H1 (cell line): ENCODE data around the gene UPF1. TPM values are rescaled to one million over a fixed set of nuclear protein-coding genes. Genes with fewer than 3 reads are reported as not detected.

Experiments
- EP300 ChIP-seq, 2 experiments: IDR thresholded peaks; 1 replicate in 1 of 2; 2 replicates in 1 of 2; pipeline ENCODE4 v1.6.1; 2011 to 2012; ENCODE audit warnings: low read depth in 2 of 2, low read length in 2 of 2, mild to moderate bottlenecking in 2 of 2, borderline replicate concordance in 1 of 2, inconsistent platforms in 1 of 2, moderate library complexity in 1 of 2
- JUND ChIP-seq: IDR thresholded peaks from 2 replicates; pipeline ENCODE4 v1.6.1; 2011; ENCODE audit warnings: mild to moderate bottlenecking, improper control_type of control experiment, low read length
- RXRA ChIP-seq: IDR thresholded peaks from 2 replicates; pipeline ENCODE4 v1.6.1; 2011; ENCODE audit warnings: low read depth, mild to moderate bottlenecking, low read length, moderate library complexity; ENCODE audit not compliant: insufficient read depth
- SIX5 ChIP-seq: IDR thresholded peaks from 2 replicates; pipeline ENCODE4 v1.6.1; 2011; ENCODE audit warnings: mild to moderate bottlenecking, low read depth, low read length
- SP1 ChIP-seq: IDR thresholded peaks from 2 replicates; pipeline ENCODE4 v1.6.1; 2011; ENCODE audit warnings: low read depth, low read length
- SUZ12 ChIP-seq: fragments of 200-600 bp; sonication (generic); IDR thresholded peaks from 2 replicates; pipeline ENCODE4 v1.6.1; 2012; ENCODE audit warnings: mild to moderate bottlenecking, inconsistent platforms, low read length, moderate library complexity, mixed read lengths
- polyA plus RNA-seq, 7 experiments: library from polyadenylated mRNA; depleted of rRNA in 3 of 7; stranded (reverse) in 5 of 7; unstranded in 2 of 7; fragments of >200 nt in 5 of 7; fragments of 200-250 nt in 2 of 7; gene quantifications; 1 replicate in 5 of 7; 2 replicates in 1 of 7; 4 replicates in 1 of 7; pipeline versions ENCODE4 v1.2.1 to v1.2.3, GENCODE V29; 2011 to 2013; ENCODE audit warnings: missing spikeins in 2 of 7, mixed read lengths in 2 of 7
- total RNA-seq: library from RNA; stranded (reverse); fragmentation: NEBNext Ultra II Directional; extraction: Animal tissue kit (Norgen Biotek cat#: 25700); gene quantifications from 2 replicates; pipeline ENCODE4 v1.2.1, GENCODE V29; 2021
- TF ChIP-seq, protein P1 (sequence below): fragments of 300-600 bp; sonication (generic); IDR thresholded peaks from 2 replicates; pipeline ENCODE4 v1.7.1; 2012; ENCODE audit warnings: low read length, moderate library complexity, mild to moderate bottlenecking, inconsistent platforms; ENCODE audit not compliant: insufficient replicate concordance

UPF1 gene
- total and polyA plus RNA-seq, 2 of the 8 experiments (the other 6 are each of a cell fraction or from before 2014, with no cell fraction given) = 46.4 to 62.0 TPM

DNA sequence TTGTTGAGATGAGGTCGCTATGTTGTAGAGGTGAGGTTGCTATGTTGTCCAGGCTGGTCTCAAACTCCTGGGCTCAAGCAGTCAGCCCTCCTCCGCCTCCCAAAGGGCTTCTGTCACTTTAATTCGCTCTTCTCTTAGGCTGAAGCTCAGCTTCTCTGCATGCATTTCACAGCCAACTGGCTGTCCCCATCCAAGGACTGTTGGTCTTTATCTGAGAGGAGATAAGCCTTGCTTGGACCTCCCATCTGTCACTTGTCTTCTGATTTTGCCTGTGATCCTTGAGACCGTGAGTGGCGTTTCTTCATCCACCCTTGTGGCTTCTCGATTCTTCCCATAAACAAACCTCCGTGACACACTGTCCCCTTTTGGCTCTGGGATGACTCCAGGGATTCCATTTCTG, 39.8 kb downstream of the UPF1 start (continued):
- TF ChIP-seq, protein P1, sequence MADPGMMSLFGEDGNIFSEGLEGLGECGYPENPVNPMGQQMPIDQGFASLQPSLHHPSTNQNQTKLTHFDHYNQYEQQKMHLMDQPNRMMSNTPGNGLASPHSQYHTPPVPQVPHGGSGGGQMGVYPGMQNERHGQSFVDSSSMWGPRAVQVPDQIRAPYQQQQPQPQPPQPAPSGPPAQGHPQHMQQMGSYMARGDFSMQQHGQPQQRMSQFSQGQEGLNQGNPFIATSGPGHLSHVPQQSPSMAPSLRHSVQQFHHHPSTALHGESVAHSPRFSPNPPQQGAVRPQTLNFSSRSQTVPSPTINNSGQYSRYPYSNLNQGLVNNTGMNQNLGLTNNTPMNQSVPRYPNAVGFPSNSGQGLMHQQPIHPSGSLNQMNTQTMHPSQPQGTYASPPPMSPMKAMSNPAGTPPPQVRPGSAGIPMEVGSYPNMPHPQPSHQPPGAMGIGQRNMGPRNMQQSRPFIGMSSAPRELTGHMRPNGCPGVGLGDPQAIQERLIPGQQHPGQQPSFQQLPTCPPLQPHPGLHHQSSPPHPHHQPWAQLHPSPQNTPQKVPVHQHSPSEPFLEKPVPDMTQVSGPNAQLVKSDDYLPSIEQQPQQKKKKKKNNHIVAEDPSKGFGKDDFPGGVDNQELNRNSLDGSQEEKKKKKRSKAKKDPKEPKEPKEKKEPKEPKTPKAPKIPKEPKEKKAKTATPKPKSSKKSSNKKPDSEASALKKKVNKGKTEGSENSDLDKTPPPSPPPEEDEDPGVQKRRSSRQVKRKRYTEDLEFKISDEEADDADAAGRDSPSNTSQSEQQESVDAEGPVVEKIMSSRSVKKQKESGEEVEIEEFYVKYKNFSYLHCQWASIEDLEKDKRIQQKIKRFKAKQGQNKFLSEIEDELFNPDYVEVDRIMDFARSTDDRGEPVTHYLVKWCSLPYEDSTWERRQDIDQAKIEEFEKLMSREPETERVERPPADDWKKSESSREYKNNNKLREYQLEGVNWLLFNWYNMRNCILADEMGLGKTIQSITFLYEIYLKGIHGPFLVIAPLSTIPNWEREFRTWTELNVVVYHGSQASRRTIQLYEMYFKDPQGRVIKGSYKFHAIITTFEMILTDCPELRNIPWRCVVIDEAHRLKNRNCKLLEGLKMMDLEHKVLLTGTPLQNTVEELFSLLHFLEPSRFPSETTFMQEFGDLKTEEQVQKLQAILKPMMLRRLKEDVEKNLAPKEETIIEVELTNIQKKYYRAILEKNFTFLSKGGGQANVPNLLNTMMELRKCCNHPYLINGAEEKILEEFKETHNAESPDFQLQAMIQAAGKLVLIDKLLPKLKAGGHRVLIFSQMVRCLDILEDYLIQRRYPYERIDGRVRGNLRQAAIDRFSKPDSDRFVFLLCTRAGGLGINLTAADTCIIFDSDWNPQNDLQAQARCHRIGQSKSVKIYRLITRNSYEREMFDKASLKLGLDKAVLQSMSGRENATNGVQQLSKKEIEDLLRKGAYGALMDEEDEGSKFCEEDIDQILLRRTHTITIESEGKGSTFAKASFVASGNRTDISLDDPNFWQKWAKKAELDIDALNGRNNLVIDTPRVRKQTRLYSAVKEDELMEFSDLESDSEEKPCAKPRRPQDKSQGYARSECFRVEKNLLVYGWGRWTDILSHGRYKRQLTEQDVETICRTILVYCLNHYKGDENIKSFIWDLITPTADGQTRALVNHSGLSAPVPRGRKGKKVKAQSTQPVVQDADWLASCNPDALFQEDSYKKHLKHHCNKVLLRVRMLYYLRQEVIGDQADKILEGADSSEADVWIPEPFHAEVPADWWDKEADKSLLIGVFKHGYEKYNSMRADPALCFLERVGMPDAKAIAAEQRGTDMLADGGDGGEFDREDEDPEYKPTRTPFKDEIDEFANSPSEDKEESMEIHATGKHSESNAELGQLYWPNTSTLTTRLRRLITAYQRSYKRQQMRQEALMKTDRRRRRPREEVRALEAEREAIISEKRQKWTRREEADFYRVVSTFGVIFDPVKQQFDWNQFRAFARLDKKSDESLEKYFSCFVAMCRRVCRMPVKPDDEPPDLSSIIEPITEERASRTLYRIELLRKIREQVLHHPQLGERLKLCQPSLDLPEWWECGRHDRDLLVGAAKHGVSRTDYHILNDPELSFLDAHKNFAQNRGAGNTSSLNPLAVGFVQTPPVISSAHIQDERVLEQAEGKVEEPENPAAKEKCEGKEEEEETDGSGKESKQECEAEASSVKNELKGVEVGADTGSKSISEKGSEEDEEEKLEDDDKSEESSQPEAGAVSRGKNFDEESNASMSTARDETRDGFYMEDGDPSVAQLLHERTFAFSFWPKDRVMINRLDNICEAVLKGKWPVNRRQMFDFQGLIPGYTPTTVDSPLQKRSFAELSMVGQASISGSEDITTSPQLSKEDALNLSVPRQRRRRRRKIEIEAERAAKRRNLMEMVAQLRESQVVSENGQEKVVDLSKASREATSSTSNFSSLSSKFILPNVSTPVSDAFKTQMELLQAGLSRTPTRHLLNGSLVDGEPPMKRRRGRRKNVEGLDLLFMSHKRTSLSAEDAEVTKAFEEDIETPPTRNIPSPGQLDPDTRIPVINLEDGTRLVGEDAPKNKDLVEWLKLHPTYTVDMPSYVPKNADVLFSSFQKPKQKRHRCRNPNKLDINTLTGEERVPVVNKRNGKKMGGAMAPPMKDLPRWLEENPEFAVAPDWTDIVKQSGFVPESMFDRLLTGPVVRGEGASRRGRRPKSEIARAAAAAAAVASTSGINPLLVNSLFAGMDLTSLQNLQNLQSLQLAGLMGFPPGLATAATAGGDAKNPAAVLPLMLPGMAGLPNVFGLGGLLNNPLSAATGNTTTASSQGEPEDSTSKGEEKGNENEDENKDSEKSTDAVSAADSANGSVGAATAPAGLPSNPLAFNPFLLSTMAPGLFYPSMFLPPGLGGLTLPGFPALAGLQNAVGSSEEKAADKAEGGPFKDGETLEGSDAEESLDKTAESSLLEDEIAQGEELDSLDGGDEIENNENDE = no peak
- TF ChIP-seq RXRA (no peak), JUND (no peak), SUZ12 (no peak), EP300 (IDR thresholded peaks at IDR 0.05; ENCODE audit: borderline replicate concordance in 1 of 2, low read depth in 2 of 2, low read length in 2 of 2) (no peak), SIX5 (no peak), SP1 (no peak)
- TF ChIP-seq, all 59 proteins: peak for 0
